Fibroblast of skin of right quadriceps (primary cell): ENCODE data around the gene VTN.
"Not testable (repeated sequence)": the region's sequence is repeated elsewhere in the genome, so short reads cannot be mapped to it uniquely, and the experiment has no call there.

Source experiments
- DNase-seq: peaks from one replicate; pipeline ENCODE4 v3.0.0-alpha.2; 2013

Gene VTN

DNA sequence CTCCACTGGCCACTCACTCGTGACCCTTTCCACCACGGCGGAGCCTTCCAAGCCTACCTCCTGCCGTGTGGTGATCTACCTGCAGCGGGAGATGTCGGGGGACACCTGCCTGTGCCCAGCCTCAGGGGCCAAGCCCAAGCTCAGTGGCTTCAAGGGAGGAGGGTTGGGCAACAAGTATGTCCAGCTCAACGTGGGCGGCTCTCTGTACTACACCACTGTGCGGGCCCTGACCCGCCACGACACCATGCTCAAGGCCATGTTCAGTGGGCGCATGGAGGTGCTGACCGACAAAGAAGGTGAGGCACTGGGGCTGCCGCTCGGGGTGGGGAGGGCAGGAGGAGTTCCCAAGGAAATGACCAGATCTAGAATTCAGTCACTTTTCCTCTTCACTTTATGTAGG, 30.7 kb downstream of the VTN start:
- no peak for DNase-seq

DNA sequence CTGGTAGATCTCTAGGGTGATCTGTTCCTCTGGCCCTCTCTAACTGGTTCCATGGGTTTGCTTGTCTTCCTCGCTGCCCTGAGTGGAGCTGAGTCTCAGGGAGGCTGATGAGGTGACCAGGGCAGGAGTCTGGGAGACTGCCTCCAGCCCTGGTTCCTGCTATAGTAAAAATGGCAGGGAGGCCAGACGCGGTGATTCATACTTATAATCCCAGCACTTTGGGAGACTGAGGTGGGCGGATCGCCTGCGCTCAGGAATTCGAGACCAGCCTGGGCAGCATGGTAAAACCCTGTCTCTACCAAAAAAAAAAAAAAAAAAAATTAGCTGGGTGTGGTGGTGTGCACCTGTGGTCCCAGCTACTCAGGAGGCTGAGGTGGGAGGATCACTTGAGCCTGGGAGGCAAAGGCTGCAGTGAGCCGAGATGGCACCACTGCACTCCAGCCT, 31.3 kb downstream of the VTN start:
- DNase-seq: not testable (repeated sequence)

DNA sequence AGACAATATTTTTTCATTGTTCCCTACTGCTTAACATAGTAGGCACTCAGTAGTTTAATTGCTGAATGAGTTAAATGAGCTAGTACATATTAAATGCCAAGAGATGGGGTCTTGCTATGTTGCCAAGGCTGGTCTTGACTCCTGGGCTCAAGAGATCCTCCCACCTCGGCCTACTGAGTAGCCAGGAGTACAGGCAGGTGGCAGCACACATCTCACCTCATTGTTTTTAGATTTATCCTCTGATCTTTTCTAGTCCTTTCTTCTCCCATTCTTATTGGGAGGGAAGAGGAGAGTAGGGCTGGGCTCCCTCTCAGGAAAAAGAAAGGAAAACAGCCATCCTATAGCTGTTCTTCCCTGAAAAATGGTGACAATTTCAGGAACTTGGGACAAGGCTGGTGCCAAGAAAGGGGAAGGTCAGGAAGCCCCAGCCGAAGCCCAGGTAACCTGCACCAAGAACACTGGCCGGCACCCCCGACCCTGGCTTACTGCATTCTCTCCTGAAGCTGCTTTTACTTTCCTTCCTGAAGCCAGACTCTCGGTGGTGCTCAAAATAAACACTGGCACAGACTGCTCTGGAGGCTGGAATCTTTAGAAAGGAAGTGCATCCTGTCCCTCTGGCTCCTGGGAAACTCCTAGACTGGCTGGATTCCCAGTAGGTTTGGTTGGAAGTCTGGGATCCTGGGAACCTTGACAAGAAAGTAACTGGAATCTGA, 31.9 kb downstream of the VTN start:
- peak; percentile 65 for DNase-seq

DNA sequence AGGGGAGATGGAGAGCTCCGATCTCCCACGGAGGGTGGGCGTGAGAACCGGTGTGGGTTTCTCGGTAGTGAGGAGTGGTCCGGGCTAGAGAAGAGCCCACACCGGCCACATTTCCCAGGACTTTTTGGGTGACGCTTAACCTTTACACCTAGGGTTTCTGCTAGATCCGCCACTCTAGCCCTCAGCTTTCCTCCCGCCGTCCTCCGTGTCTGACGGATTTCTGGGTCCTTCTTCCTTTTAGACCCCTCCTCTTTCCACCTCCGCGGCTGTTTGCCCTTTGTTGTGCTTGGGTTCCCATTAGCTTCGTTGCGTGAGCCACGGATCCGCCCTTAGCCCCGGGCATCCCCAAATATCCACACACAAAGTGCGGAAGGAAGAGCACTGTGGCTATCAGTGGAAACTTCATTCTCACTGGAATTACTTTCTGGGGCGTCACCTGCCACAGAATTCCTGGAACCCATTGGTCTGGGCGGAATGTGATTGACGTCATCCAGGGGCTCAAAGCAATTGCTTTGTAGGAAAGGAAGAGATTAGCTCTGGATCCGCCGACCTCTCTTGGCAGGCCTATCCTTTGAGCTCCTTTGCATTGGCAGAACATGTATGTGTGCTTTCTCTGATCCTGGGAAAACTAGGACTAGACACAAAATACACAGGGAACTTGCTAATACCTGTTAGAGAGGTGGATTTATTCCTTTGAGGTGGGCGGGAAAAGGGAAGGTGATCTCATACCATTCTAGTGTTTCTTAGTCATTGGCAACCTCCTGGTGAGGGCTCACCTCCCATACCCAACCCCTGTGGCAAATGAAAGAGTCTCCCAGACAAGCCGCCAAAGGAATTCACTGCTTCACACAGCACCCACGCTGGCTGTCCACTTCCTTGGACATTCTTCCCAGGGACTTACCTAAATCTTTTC, 33.9 kb downstream of the VTN start:
- peak; percentile 89 for DNase-seq

DNA sequence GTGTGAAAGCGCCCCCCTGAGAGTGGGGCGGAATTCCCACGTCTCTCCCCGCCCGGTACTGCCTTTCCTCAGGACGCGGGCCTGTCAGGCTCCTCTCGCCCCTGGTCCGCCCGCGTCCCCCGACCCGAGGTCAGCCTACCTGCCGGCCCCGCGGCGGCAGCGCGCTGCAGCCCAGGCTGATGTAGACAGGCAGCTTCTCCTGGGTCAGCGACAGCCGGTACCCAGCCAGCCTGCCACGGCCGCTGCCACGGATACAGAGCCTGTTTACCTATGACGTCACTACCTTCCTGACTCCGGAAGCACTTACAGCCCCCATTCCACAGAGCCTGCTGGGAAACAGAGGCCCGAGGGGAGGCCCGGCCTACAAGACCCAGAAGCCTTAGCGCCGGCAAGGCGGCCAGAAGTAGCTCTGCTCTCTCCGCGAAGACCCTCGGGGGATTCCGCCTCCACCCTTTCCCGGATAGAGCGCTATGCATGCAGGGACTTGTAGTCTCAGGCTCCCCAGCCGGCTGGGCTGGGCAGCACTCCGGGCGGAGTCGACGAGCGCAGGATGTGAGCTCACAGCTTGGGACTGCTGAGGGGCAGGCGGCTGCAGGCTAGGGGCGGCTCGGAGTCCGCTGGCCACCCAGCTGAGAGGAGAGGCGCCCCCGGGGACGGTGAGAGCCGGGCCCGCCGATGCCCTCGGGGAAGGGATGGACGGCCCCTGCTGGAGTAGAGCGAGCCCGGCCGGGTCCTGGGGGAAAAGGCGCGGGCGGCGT, 34.7 kb downstream of the VTN start, which contains the start of the genes IFT20 and TNFAIP1:
Gene IFT20 (minus strand): TSS at position 272 of the 758 bp plus-strand sequence. CDS start 3,487 bp downstream, outside the sequence.
Gene TNFAIP1 (plus strand): TSS at position 561 of the 758 bp plus-strand sequence. CDS start 3,761 bp downstream, outside the sequence.
- DNase-seq: peak; percentile 100

DNA sequence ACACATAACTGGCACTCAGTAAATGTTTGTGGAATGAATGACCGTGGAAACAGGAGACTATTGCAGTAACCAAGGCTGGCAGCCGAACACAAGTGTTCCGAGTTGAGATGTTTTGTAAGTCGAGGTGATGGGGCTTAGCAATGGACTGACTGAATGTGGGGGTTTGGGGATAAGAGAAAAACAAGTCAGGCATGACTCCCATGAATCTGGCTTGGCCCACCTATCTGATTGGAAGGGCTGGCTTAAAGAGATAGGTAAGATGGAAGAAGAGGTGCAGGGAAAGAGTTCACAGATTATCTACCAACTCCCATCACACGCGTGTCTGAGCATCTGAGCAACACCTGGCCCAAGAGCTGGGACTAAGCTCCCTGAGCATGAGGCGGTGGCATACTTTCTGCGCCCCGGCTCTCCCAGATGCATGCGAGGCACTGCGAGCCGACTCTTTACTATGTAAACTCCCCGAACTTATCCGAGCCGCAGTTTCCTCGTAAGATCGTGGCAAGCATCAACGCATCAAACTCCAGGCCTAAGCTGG, 35.4 kb downstream of the VTN start:
- DNase-seq: no peak

DNA sequence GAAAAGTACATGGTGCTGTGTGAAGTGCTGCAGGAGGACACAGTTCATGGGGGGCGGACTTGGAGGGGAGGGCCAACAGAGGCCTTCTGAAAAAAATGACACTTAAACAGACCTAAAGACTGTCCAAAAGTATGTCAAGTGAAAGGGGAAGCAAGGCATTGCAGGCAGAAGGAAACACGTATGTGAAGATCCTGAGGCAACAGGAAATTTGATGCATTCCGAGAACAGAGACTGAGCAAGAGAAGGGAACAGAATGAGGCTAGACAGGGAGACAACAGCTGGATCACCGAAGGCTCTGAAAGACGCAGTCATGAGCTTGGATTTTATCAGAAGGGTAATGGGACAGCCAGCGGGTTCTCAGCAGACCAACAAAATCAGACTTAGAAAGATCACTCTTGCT, 35.9 kb downstream of the VTN start:
- DNase-seq: no peak

DNA sequence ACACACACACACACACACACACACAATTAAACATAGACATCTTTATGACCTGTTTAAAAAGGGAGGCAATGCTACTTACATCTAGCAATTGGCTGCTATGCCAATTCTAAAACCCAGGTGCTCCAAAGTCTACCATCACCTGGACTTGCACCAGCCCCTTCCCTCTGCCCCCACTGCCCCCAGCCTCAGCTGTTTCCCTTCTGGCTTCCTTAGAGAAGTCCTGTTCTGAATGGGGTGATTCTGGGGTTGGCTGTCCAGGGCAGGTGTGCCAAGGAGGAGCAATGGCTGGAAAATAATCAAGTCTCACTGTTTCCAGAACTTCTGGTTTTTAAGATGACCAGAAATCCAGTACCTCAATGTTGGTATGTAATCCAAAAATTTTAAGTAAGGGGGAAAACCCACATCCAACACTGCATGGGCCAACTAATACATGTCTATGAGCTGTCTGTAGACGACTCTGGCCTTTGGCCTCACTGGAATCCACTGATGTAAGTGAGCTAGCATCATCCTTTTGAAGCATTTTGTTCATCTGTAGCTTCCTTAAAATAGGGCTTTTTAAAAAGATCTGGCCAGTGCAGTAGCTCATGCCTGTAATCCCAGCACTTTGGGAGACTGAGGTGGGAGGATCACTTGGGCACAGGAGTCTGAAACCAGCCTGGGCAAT, 36.9 kb downstream of the VTN start:
- no peak for DNase-seq

DNA sequence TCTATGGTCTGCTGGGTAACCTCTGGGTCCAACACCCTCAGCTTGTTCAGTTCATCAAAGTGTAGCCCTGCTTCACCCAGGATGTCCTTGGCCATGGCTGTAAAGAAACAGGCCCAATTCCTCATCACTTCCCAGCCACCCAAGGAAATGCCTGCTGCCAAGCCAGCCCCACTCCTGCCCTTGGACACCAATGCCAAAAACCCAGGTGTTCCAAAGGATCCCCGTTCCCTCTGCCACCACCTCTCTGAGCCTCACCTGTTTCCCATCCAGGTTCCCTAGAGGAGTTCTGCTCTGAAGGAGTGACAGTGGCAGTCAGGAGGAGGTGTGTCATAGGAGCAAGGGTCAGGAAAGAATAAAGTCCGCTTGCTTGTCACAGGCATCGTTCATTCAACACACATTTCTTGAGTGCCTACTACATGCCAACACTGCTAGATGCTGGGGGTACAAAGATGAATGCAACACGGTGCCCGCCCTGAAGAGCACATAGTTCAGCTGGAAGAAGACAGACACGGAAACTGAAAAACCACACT, 38.2 kb downstream of the VTN start:
- DNase-seq: no peak

DNA sequence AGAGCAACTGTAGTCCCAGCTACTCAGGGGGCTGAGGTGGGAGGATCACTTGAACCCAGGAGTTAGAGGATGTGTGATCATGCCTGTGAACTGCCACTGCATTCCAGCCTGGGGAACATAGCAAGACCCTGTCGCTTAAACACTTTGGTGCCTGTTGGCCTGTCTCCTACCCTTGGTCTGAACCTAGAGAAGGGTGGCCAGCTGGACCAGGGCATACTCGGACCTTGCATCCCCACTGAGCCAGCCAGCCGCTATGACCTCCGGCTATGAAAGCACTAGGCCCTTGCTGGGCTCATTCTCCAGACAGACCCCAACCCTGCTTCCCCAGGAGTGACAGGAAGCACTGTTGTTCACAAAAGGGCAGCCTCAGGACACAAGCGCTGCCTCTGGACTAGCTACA, 39.4 kb downstream of the VTN start:
- DNase-seq: no peak

DNA sequence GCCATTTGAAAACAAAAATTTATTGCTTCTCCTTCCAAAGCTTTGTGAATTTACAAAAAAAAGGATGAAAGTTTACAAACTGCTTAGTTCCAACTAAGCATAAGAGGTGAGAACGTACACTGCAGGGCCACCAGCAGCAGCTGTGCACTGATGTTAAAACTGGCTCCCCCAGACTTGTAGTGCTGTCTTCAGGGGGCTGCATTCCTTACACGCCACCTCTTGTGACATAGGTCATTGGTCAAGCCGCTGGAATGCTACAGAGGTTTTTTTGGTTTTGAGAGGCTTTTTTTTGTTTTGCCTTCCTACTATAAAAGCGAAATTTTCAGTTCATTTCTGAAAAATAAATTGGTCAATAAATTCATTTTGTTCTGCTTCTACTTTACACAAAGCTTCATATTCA, 41.8 kb downstream of the VTN start:
- DNase-seq: no peak

DNA sequence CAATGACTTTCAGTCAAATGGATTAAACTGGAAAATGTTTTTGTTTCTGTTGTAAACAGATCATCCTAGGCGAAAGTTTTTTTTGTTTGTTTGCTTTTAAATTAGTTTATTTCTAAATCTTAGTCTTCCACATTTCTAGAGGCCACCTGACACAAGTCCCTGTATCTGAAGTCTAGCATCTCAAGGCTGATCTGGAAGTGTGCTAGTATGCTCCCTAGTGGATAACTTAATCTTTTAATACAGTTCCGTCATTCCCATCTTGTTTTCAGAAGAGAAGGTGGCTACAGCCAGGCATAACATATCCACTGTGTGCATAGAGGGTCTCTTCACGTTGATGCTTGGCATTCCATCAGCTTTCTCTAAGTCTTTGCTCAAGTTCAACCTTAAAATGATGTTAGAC, 42.4 kb downstream of the VTN start:
- no peak for DNase-seq

DNA sequence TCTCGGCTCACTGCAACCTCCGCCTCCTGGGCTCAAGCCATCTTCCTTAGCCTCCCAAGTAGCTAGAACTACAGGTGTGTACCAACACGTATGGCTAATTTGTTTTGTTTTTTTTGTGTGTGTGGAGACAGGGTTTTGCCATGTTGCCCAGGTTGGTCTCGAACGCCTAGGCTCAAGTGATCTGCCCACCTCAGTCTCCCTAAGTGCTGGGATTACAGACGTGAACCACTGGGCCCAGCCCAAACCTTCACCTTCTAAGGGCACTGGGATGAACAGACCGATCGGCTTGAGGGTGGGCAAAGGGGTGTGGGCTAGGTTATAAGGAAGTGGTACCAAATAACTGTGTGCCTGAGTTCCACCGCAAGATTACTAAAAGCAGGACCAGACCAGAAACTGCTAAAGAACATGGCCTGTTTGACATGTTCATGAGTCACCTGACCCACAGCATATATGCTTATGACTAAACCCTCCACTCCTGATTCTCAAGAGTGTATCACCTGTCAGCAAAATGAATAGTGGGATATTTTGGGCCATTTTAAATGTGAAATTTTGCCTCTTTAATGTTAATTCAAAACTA, 43.0 kb downstream of the VTN start:
- DNase-seq: no peak

DNA sequence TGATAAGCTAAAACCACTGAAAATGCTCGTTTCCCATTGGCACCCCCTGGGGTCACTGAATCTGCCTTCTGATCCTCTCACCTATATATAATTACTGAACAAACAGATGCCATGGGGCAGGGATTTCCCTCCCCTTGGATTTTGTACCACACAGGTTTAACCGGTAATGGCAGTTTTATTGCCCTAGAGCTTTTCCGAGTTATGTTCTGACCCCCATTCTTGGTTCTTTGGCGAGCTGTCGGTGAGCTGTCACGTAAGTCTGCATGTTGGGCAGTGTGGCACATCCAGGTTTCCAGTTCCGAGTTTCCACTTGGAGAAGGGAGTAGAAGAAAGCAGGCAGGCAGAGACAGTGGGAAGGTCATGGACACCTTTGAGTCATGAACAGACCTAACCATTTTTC, 44.0 kb downstream of the VTN start:
- no peak for DNase-seq

DNA sequence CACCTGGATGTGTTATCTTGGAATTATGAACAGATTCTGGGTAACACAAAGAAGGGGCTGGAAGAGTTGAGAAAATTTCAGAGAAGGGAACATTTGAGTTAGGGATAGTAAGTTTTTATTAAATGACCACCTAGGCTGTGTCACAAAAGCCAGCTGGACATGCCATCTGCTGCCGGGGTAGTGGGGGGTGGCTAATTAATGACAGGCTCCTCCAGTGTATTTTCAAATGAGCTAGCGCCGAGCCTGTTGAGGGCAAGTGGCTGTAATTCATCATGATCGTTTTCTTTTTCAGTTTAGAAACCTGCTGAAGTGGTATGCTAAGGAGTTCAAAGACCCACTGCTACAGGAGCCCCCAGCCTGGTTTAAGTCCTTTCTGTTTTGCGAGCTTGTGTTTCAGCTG, 44.9 kb downstream of the VTN start:
- no peak for DNase-seq

DNA sequence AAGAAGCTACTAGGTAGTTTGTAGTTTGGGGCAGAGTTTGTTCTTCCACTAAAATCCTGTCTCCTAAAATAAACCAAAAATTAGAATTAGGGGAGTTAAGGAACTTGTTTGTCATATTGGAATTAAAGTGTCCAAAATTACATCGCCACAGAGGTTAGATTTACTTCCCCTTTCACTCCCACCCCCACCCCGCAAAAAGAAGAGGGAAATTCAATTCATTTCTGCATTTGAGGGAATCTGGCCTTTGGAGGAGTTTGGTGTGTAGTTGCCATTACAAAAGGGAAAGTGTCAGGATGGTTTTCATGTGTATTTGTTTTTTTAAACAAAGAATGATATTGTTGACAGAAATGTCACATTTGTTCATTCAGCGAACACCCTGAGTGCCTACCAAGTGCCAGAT, 45.3 kb downstream of the VTN start:
- DNase-seq: no peak

DNA sequence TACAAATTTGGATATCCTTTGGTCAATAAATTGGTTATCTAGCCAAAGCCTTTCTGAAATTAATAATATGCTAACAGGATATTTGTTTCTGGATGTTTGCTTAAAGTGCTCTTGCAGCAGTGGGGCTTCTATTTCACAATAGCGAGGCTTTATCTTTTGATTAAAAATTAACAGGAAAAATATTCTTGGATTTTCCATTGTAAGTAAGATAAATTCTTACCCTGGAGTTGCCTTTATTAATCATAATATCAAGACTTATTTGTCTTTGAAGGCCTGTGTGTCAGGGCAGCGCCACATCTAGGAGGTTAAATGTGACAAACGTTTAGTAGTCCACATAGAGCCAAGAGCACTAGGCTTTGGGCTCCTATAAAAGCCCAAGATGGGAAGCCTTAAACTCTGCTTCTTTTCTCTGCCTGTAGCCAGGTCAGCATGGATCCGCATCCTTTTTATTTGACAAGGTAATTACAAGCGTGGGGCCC, 45.8 kb downstream of the VTN start:
- DNase-seq: no peak

DNA sequence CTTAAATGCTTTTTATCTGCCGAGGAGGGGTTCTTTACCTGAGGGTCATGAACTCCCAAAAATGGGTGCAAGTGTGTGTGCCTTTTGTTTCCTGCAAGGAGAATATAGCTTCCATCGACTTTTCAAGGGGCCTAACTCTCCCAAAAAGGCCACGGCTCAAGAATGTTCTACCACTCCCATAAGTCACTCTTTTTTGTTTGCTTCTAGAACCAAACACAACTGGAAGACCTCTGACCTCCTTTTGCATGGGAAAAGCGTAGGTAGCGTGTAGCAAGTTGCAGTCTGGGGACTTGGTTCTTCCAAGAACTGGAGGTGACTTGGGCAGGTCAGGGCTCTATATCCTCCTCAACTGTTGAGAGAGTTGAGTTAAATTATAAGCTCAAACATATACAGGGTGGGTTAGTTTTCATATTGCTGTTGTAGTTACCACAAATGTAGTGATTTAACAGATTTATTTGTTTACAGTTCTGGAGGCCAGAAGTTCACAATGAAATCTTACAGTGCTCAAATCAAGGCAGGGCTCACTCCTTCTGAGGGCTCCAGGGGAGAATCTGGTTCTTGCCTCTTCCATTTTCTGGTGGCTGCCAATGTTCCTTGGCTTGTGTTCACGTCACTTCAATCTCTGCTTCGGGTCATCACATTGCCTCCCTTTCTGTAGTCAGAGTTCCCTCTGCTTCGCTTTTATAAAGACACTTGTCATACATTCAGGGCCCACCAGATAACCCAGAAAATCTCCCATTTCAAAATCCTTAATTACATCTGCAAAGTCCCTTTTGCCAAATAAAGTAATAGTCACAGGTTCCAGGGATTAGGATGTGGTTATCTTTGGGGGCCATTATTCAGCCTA, 49.7 kb downstream of the VTN start:
- DNase-seq: no peak

DNA sequence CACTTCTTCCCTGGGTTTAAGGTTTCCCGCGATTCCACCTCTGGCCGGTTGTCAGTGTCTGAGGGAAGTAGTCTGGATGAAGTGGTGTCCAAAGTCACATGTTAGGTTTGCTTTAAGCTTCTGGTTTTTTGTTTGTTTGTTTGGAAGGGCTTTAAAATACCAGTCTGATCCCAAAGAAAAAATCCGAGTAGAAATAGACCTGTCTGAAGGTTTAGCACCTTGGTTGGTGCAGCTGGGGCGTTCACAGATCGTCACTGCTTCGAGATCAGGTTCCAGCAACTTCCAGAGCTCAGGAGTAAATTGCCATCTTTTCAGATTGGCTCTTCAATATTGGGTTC, 50.5 kb downstream of the VTN start:
- no peak for DNase-seq

DNA sequence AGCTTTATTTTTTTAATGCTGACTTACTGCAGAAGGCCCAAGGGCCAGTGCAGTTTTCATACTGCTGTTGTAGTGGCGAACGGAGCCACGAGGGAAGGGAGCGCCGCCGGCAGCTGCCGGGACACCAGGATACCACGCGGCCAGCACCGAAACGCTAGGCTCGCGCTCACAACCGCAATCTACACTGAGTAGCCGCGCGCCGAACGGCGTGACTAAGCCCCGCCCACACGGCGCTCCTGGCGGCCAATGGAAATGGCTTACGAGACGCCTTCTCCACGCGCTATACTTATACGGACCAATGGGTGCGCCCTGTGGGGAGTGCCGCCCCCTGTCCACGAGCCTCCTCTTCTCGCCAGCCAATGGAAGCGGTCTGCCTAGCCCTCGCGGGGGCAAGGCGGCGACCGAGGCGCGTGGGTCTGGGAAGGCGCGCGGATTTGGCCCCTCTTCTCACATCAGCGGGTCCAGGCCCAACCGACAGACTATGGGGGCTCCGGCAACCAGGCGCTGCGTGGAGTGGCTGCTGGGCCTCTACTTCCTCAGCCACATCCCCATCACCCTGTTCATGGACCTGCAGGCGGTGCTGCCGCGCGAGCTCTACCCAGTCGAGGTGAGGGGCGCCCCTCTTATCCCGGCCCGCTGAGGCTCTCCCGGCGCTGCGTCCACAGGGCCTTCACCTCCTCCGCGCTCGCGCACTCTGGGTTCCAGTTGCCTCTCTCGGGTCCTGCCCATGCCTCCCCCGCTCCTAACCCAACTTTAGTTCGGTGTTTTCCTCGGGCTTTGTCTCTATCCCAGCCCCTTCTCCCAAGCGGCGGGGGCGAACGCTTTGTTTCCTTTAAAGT, 51.1 kb downstream of the VTN start, which contains the start of gene TMEM97:
Gene TMEM97 (plus strand): TSS at position 442 of the 839 bp plus-strand sequence. CDS start 40 bp downstream, at position 482.
- DNase-seq: peak; percentile 95
